ENCODE results near the gene TCF21.

GRCh38 chr6:133896344-133896721, 7.4 kb downstream of the TCF21 start:
- TF ChIP-seq POLR2A (IDR thresholded peaks at IDR 0.05), result no peak
- TF ChIP-seq CTCF (IDR thresholded peaks at IDR 0.05), result no peak
